UCSD-AML1 (cell line): ENCODE data around the gene OR2M4.
A peak's percentile ranks its signal among the peaks of the same experiment; 100 is the strongest.
"Not testable (repeated sequence)": the region's sequence is repeated elsewhere in the genome, so short reads cannot be mapped to it uniquely, and the experiment has no call there.

ENCODE experiments used
- DNase-seq: peaks from one replicate; lab custom pipeline; 2025; ENCODE audit not compliant: unreplicated experiment; lab: John Stamatoyannopoulos, UW

OR2M4 gene, protein sequence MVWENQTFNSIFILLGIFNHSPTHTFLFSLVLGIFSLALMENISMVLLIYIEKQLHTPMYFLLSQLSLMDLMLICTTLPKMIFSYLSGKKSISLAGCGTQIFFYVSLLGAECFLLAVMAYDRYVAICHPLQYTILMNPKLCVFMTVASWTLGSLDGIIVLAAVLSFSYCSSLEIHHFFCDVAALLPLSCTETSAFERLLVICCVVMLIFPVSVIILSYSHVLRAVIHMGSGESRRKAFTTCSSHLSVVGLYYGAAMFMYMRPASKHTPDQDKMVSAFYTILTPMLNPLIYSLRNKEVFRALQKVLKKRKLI

GRCh38 chr1:248231117-248231516, at the start of gene OR2M4:
Gene OR2M4, plus strand, starts transcription at chr1:248231417. Its CDS starts 7,512 bp downstream, at chr1:248238929.
- DNase-seq: no peak

- DNase-seq: no peak
These were observed 47.2 kb upstream of the OR2M4 start for GRCh38 chr1:248183996-248184395.

DNA sequence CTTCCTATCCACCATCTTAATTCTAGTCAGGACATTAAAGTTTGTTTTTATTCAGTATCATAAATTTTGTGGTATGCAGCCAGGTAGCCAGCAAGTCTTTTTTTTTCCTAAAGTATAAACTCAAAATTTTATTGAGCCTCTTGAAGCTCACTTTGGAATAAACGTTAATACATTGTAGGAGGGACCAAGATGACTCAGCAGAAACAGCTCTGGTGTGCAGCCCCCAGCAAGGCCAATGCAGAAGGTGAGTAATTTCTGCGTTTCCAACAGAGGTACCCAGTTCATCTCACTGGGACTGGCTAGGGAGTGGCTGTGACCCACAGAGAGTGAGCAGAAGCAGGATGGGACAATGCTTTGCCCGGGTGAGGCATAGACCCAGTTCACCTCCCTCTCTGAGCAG, 43.9 kb upstream of the OR2M4 start:
- DNase-seq: no peak

GRCh38 chr1:248189026-248189425, 42.2 kb upstream of the OR2M4 start:
- no peak for DNase-seq

DNA sequence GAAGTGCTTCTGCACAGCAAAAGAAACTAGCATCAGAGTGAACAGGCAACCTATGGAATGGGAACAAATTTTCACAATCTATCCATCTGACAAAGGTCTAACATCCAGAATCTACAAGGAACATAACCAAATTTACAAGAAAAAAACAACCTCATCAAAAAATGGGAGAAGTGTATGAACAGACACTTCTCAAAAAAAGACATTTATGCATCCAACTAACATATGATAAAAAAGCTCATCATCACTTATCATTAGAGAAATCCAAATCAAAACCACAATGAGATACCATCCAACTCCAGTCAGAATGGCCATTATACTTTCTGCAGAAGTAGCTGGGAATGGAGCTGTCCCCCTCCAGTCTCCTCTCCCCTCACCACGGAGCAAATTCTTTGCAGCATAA, 37.1 kb upstream of the OR2M4 start:
- DNase-seq: no peak

- DNase-seq: no peak
These were observed 34.3 kb upstream of the OR2M4 start, which contains the start of gene OR2M3 for GRCh38 chr1:248196965-248197364. Gene OR2M3, plus strand, starts transcription at chr1:248197265. Its CDS starts 5,803 bp downstream, at chr1:248203068.

DNA sequence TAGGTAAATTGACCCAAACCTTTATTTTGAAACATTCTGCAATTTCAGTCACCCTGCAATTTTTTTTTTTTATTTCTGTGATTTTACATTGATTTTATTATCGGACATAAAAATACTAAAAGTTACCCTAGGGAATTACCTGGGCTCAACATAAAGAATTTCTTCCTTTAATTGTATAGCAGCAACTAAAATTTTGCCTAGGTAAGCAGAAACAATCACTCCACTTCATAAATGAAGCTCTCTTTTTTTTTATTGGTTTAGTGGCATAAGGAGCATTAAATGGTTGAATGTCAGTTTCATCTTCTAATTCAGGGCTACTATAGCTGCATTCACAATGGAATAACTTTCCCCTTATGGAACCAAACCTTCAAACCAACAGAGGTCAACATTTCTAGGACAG, 15.3 kb upstream of the OR2M4 start:
- DNase-seq: no peak

GRCh38 chr1:248225537-248225936, 5.7 kb upstream of the OR2M4 start:
- no peak for DNase-seq

- no peak for DNase-seq
These were observed 1.8 kb upstream of the OR2M4 start for GRCh38 chr1:248229360-248229908.

DNA sequence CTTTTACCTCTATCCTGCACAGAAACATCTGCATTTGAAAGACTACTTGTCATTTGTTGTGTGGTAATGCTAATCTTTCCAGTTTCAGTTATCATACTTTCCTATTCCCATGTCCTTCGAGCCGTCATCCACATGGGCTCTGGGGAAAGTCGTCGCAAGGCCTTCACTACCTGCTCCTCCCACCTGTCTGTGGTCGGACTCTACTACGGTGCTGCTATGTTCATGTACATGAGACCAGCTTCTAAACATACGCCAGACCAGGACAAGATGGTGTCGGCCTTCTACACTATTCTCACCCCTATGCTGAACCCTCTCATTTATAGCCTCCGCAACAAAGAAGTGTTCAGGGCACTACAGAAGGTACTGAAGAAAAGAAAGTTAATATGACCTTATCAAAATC, 8.3 kb downstream of the OR2M4 start:
- DNase-seq: no peak

DNA sequence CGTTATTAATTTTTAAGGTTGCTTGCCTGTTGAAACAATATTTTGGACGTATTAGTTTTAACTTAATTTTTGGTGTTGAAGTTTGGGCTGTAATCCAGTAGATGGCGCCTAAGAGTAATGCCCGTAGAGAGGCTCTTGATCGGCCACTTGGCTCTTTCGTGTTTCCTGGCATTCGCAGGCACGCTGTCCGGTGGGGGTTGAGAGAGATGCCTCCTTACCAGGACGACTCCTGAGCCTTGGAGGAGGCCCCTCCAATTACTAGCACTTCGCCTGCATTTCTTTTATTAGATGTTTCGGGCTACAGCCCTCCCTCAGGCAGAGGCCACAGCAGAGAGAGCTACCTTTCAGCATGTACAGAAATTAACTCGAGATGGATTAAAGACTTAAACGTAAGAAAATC, 12.0 kb downstream of the OR2M4 start:
- peak; percentile 23 for DNase-seq

GRCh38 chr1:248259309-248259708, 28.1 kb downstream of the OR2M4 start:
- not testable (repeated sequence) for DNase-seq

- DNase-seq: no peak
These were observed 37.0 kb downstream of the OR2M4 start for GRCh38 chr1:248268178-248268577.

DNA sequence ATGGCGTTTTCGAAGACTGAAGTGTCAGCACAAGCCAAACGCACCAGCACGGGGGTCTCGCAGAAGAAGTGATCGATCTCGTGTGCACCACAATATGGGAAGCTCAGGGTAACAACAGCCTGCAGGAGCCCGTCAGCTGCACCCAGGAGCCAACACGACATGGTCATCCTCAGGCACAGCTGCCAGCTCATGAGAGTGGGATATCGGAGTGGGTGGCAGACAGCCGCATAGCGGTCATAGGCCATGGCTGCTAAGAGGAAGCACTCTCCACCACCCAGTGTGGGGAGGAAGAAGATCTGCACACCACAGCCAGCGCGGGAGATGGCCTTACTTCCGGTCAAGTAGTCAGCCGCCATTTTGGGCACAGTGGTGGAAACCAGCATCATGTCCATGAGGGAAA, 42.0 kb downstream of the OR2M4 start:
- not testable (repeated sequence) for DNase-seq

GRCh38 chr1:248277876-248278275, 46.7 kb downstream of the OR2M4 start, which contains the start of gene OR2T33:
Gene OR2T33, minus strand, starts transcription at chr1:248277976. Its CDS starts 4,162 bp downstream, at chr1:248273814.
- no peak for DNase-seq

GRCh38 chr1:248288391-248288790, 57.2 kb downstream of the OR2M4 start:
- no peak for DNase-seq
